ENCODE data around the gene PTH2R. TPM values are rescaled to one million over a fixed set of nuclear protein-coding genes. Genes with fewer than 3 reads are reported as not detected.
"Not testable (repeated sequence)": the region's sequence is repeated elsewhere in the genome, so short reads cannot be mapped to it uniquely, and the experiment has no call there.

Gene PTH2R
- total and polyA plus RNA-seq, 2 donors: 0.37 to 0.38 TPM

- Histone ChIP-seq H3K4me1 (ENCODE audit: control insufficient read depth in 2 of 2, insufficient read depth in 2 of 2, low read length in 2 of 2) (no peaks in the 10 kb centered on the region), H3K4me3 (ENCODE audit: low read length in 2 of 2) (no peak overlapping the region), H3K36me3 (ENCODE audit: control insufficient read depth in 2 of 2, insufficient read depth in 2 of 2, low read length in 1 of 2) (no peaks in the 10 kb centered on the region), H3K9me3 (ENCODE audit: control insufficient read depth in 2 of 2, insufficient read depth in 1 of 2, low read length in 1 of 2) (no peaks in the 10 kb centered on the region), H3K27me3 (ENCODE audit: control insufficient read depth in 2 of 2, insufficient read depth in 1 of 2, low read length in 1 of 2) (no peaks in the 10 kb centered on the region), H3K27ac (ENCODE audit: low read depth in 1 of 2, low read length in 1 of 2) (no peak overlapping the region)
- no peak for DNase-seq (ENCODE audit: low read depth in 6 of 9, low spot score in 9 of 9)
- 94% methylated on average over 5 of the region's 5 CpGs for WGBS
Observed at GRCh38 chr2:208426412-208427045, 19.9 kb downstream of the PTH2R start.

DNA sequence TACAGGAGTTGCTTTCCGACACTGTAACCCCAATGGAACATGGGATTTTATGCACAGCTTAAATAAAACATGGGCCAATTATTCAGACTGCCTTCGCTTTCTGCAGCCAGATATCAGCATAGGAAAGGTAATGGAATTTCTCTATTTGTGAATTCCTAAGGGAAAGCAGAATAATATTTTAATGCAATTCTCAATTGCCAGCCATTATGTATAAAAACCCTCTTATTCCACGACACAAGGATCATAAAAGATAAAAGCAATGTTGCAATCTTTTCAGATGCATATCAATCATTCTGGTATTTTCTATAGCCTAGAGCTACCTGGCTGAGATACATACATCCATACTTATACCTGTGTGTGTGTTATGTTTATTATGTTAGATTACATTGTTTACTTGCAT is 31.2 kb downstream of the PTH2R start:
- Histone ChIP-seq H3K36me3 (ENCODE audit: control insufficient read depth in 2 of 2, insufficient read depth in 2 of 2, low read length in 1 of 2) (no peaks in the 10 kb centered on the region), H3K27me3 (ENCODE audit: control insufficient read depth in 2 of 2, insufficient read depth in 1 of 2, low read length in 1 of 2) (no peaks in the 10 kb centered on the region), H3K27ac (ENCODE audit: low read depth in 1 of 2, low read length in 1 of 2) (no peak overlapping the region), H3K9me3 (ENCODE audit: control insufficient read depth in 2 of 2, insufficient read depth in 1 of 2, low read length in 1 of 2) (no peaks in the 10 kb centered on the region), H3K4me1 (ENCODE audit: control insufficient read depth in 2 of 2, insufficient read depth in 2 of 2, low read length in 2 of 2) (no peaks in the 10 kb centered on the region), H3K4me3 (ENCODE audit: low read length in 2 of 2) (no peak overlapping the region)
- no peak for DNase-seq (ENCODE audit: low read depth in 6 of 9, low spot score in 9 of 9)
- 93% methylated on average over 3 of the region's 3 CpGs for WGBS

GRCh38 chr2:208440716-208441115 is 34.1 kb downstream of the PTH2R start:
- Histone ChIP-seq H3K27ac (ENCODE audit: low read depth in 1 of 2, low read length in 1 of 2) (no peak overlapping the region), H3K4me3 (ENCODE audit: low read length in 2 of 2) (no peak overlapping the region), H3K4me1 (ENCODE audit: control insufficient read depth in 2 of 2, insufficient read depth in 2 of 2, low read length in 2 of 2) (no peaks in the 10 kb centered on the region), H3K36me3 (ENCODE audit: control insufficient read depth in 2 of 2, insufficient read depth in 2 of 2, low read length in 1 of 2) (no peaks in the 10 kb centered on the region), H3K9me3 (ENCODE audit: control insufficient read depth in 2 of 2, insufficient read depth in 1 of 2, low read length in 1 of 2) (no peaks in the 10 kb centered on the region), H3K27me3 (ENCODE audit: control insufficient read depth in 2 of 2, insufficient read depth in 1 of 2, low read length in 1 of 2) (no peaks in the 10 kb centered on the region)
- 95% methylated on average over 2 of the region's 2 CpGs for WGBS
- no peak for DNase-seq (ENCODE audit: low read depth in 6 of 9, low spot score in 9 of 9)

DNA sequence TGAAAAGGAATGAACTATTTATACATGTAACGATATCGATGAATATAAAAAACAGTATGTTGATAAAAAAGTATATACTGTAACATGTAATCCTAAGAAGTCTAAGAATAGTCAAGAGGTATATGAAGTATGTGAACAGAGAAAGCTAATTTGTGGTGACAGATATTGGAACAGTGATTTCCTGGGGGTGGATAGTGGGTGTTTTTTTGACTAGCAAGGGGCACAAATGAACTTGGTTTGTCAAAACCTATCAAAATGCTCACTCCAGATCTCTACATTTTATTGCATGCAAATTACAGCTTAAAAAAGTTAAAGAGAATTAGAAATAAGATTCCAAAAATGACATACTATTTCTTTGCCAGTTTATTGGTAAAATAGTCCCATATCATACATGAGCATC is 35.4 kb downstream of the PTH2R start:
- WGBS: 98% methylated on average over 2 of the region's 2 CpGs
- no peaks in the 10 kb centered on the region for H3K9me3 ChIP-seq (ENCODE audit: control insufficient read depth in 2 of 2, insufficient read depth in 1 of 2, low read length in 1 of 2)
- H3K27me3 ChIP-seq (ENCODE audit: control insufficient read depth in 2 of 2, insufficient read depth in 1 of 2, low read length in 1 of 2): no peaks in the 10 kb centered on the region
- no peaks in the 10 kb centered on the region for H3K4me1 ChIP-seq (ENCODE audit: control insufficient read depth in 2 of 2, insufficient read depth in 2 of 2, low read length in 2 of 2)
- H3K36me3 ChIP-seq (ENCODE audit: control insufficient read depth in 2 of 2, insufficient read depth in 2 of 2, low read length in 1 of 2): no peaks in the 10 kb centered on the region
- no peak overlapping the region for H3K4me3 ChIP-seq (ENCODE audit: low read length in 2 of 2)
- no peak overlapping the region for H3K27ac ChIP-seq (ENCODE audit: low read depth in 1 of 2, low read length in 1 of 2)
- no peak for DNase-seq (ENCODE audit: low read depth in 6 of 9, low spot score in 9 of 9)

DNA sequence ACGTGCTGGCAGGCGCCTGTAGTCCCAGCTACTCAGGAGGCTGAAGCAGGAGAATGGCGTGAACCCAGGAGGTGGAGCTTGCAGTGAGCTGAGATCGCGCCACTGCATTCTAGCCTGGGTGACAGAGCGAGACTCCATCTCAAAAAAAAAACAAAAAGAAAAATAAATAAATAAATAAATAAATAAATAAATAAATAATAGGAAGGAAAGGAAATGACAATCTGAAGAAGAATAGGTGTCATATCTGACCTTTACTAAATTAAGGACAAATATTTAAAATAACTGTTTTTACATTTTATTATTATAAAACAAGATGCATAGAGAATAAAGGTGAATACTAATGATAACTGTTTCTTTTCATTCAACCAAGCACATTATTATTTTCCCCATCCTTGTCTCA is 40.9 kb downstream of the PTH2R start:
- H3K4me3 ChIP-seq (ENCODE audit: low read length in 2 of 2); H3K4me1 ChIP-seq (ENCODE audit: control insufficient read depth in 2 of 2, insufficient read depth in 2 of 2, low read length in 2 of 2); H3K9me3 ChIP-seq (ENCODE audit: control insufficient read depth in 2 of 2, insufficient read depth in 1 of 2, low read length in 1 of 2); H3K36me3 ChIP-seq (ENCODE audit: control insufficient read depth in 2 of 2, insufficient read depth in 2 of 2, low read length in 1 of 2); DNase-seq (ENCODE audit: low read depth in 6 of 9, low spot score in 9 of 9); H3K27ac ChIP-seq (ENCODE audit: low read depth in 1 of 2, low read length in 1 of 2); H3K27me3 ChIP-seq (ENCODE audit: control insufficient read depth in 2 of 2, insufficient read depth in 1 of 2, low read length in 1 of 2): not testable (repeated sequence)
- WGBS: 97% methylated on average over 6 of the region's 6 CpGs

- Histone ChIP-seq H3K9me3 (ENCODE audit: control insufficient read depth in 2 of 2, insufficient read depth in 1 of 2, low read length in 1 of 2) (no peaks in the 10 kb centered on the region), H3K4me3 (ENCODE audit: low read length in 2 of 2) (no peak overlapping the region), H3K27me3 (ENCODE audit: control insufficient read depth in 2 of 2, insufficient read depth in 1 of 2, low read length in 1 of 2) (no peaks in the 10 kb centered on the region), H3K4me1 (ENCODE audit: control insufficient read depth in 2 of 2, insufficient read depth in 2 of 2, low read length in 2 of 2) (no peaks in the 10 kb centered on the region), H3K27ac (ENCODE audit: low read depth in 1 of 2, low read length in 1 of 2) (no peak overlapping the region), H3K36me3 (ENCODE audit: control insufficient read depth in 2 of 2, insufficient read depth in 2 of 2, low read length in 1 of 2) (no peaks in the 10 kb centered on the region)
- WGBS: 9% methylated on average over 2 of the region's 2 CpGs
- DNase-seq (ENCODE audit: low read depth in 6 of 9, low spot score in 9 of 9): no peak
Observed at GRCh38 chr2:208451061-208451460, 44.5 kb downstream of the PTH2R start.

DNA sequence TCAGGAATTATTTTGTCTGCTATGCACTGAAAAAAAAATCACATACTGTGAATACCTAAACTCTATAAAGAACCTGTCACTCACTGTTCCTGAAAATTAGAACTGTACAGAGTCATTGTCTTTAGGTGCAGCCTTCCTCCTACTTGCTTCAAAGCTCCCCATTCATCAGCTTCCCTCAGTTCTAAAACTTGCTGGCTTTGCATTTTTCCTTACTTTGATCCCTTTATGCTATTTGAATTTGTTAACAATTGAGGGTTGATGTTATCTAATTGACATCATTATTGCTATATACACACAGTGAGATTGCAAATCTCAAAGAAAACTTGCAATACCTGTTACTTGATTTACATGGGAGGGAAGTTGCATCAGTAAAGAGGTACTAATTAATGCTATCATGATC is 48.3 kb downstream of the PTH2R start:
- Histone ChIP-seq H3K27me3 (ENCODE audit: control insufficient read depth in 2 of 2, insufficient read depth in 1 of 2, low read length in 1 of 2) (no peaks in the 10 kb centered on the region), H3K36me3 (ENCODE audit: control insufficient read depth in 2 of 2, insufficient read depth in 2 of 2, low read length in 1 of 2) (no peaks in the 10 kb centered on the region), H3K27ac (ENCODE audit: low read depth in 1 of 2, low read length in 1 of 2) (no peak overlapping the region), H3K9me3 (ENCODE audit: control insufficient read depth in 2 of 2, insufficient read depth in 1 of 2, low read length in 1 of 2) (no peaks in the 10 kb centered on the region), H3K4me3 (ENCODE audit: low read length in 2 of 2) (no peak overlapping the region), H3K4me1 (ENCODE audit: control insufficient read depth in 2 of 2, insufficient read depth in 2 of 2, low read length in 2 of 2) (no peaks in the 10 kb centered on the region)
- DNase-seq (ENCODE audit: low read depth in 6 of 9, low spot score in 9 of 9): no peak

- 62% methylated on average over 3 of the region's 3 CpGs for WGBS
- Histone ChIP-seq H3K4me3 (ENCODE audit: low read length in 2 of 2) (no peak overlapping the region), H3K27me3 (ENCODE audit: control insufficient read depth in 2 of 2, insufficient read depth in 1 of 2, low read length in 1 of 2) (no peaks in the 10 kb centered on the region), H3K4me1 (ENCODE audit: control insufficient read depth in 2 of 2, insufficient read depth in 2 of 2, low read length in 2 of 2) (no peaks in the 10 kb centered on the region), H3K36me3 (ENCODE audit: control insufficient read depth in 2 of 2, insufficient read depth in 2 of 2, low read length in 1 of 2) (no peaks in the 10 kb centered on the region), H3K27ac (ENCODE audit: low read depth in 1 of 2, low read length in 1 of 2) (no peak overlapping the region), H3K9me3 (ENCODE audit: control insufficient read depth in 2 of 2, insufficient read depth in 1 of 2, low read length in 1 of 2) (no peaks in the 10 kb centered on the region)
- no peak for DNase-seq (ENCODE audit: low read depth in 6 of 9, low spot score in 9 of 9)
Observed at GRCh38 chr2:208463721-208464120, 57.1 kb downstream of the PTH2R start.

DNA sequence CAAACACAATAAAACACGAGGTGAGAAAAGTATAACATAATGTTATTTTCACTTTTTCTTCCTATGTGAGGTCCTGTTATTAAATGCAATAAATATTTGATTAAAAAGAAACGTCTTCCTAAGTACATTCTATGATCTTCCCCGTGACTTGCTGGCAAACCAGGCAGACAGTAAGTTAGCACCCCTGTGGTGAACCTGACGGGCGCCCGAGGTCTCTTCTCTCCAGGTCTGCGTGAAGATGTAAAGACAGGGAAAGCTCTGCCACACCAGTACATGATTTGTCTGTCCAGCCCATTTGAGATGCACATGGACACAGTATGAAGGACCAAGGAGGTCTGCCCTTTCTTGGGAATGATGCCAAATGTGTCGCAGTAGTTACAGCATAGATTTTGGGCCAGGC is 57.6 kb downstream of the PTH2R start:
- H3K4me3 ChIP-seq (ENCODE audit: low read length in 2 of 2): no peak overlapping the region
- no peak overlapping the region for H3K27ac ChIP-seq (ENCODE audit: low read depth in 1 of 2, low read length in 1 of 2)
- H3K36me3 ChIP-seq (ENCODE audit: control insufficient read depth in 2 of 2, insufficient read depth in 2 of 2, low read length in 1 of 2): no peaks in the 10 kb centered on the region
- DNase-seq (ENCODE audit: low read depth in 6 of 9, low spot score in 9 of 9): no peak
- no peaks in the 10 kb centered on the region for H3K9me3 ChIP-seq (ENCODE audit: control insufficient read depth in 2 of 2, insufficient read depth in 1 of 2, low read length in 1 of 2)
- no peaks in the 10 kb centered on the region for H3K4me1 ChIP-seq (ENCODE audit: control insufficient read depth in 2 of 2, insufficient read depth in 2 of 2, low read length in 2 of 2)
- 94% methylated on average over 8 of the region's 8 CpGs for WGBS
- no peaks in the 10 kb centered on the region for H3K27me3 ChIP-seq (ENCODE audit: control insufficient read depth in 2 of 2, insufficient read depth in 1 of 2, low read length in 1 of 2)
